Central memory CD8-positive, alpha-beta T cell (primary cell): ENCODE data around the gene MARK3.

Experiments
- ATAC-seq: fragments of 150-1000 bp; cut with Tn5 transposase; replicated peaks from 2 replicates; pipeline ENCODE4 v1.10.0; 2022; ENCODE audit warnings: mild to moderate bottlenecking, moderate FRiP score, moderate number of reproducible peaks; ENCODE audit not compliant: poor library complexity, severe bottlenecking; ENCODE audit errors: extremely low read depth
- DNase-seq, 2 donors: peaks; one replicate each; pipeline ENCODE4 v3.0.0; 2021; ENCODE audit warnings: low spot score in 2 of 2
- H3K27ac Mint-ChIP-seq: one replicate; pipeline ENCODE4 v1.8.0; 2022; ENCODE audit warnings: low read depth, mild to moderate bottlenecking, moderate library complexity, mixed read lengths
- H3K27me3 Mint-ChIP-seq: one replicate; pipeline ENCODE4 v1.8.0; 2022; ENCODE audit warnings: mixed read lengths
- H3K36me3 Mint-ChIP-seq: one replicate; pipeline ENCODE4 v1.8.0; 2022; ENCODE audit warnings: mild to moderate bottlenecking, moderate library complexity, mixed read lengths; ENCODE audit not compliant: insufficient read depth
- H3K4me1 Mint-ChIP-seq: one replicate; pipeline ENCODE4 v1.8.0; 2022; ENCODE audit warnings: mixed read lengths
- H3K4me3 Mint-ChIP-seq: one replicate; pipeline ENCODE4 v1.8.0; 2022; ENCODE audit warnings: mild to moderate bottlenecking, moderate library complexity, mixed read lengths
- H3K9me3 Mint-ChIP-seq: one replicate; pipeline ENCODE4 v1.8.0; 2022; ENCODE audit warnings: mixed read lengths

MARK3 gene

DNA sequence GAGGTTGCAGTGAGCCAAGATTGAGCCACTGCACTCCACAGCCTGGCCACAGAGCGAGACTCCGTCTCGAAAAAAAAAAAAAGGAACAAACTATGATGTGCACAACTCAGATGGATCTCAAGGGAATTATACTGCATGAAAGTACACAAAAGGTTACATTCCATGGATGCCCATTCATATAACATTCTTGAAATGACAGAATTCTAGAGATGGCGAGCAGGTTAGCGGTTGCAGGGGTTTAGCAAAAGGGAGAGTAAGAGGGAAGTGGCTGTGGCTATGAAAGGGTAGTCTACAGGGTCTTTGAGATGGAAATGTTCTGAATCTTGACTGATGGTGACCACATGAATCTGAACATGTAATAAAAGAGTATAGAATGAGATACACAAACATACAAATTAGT lies 87.7 kb downstream of the MARK3 start:
- H3K36me3 Mint-ChIP-seq, result peaks cover 68% of the 10 kb centered on the region
- peak overlapping the region; percentile 17 for H3K27ac Mint-ChIP-seq

GRCh38 chr14:103474893-103475292 lies 89.7 kb downstream of the MARK3 start:
- ATAC-seq (no peak), DNase-seq (no peak)
- H3K27ac Mint-ChIP-seq, result no peak overlapping the region
- no peak overlapping the region for H3K4me3 Mint-ChIP-seq
- no peaks in the 10 kb centered on the region for H3K4me1 Mint-ChIP-seq
- H3K9me3 Mint-ChIP-seq, result no peaks in the 10 kb centered on the region
- peaks cover 63% of the 10 kb centered on the region for H3K36me3 Mint-ChIP-seq
- no peaks in the 10 kb centered on the region for H3K27me3 Mint-ChIP-seq

More for the DNA sequence above, 87.7 kb downstream of the MARK3 start:
- H3K27me3 Mint-ChIP-seq, result no peaks in the 10 kb centered on the region
- H3K4me3 Mint-ChIP-seq, result no peak overlapping the region
- no peaks in the 10 kb centered on the region for H3K9me3 Mint-ChIP-seq
- DNase-seq (no peak), ATAC-seq (no peak)
- no peaks in the 10 kb centered on the region for H3K4me1 Mint-ChIP-seq

- no peaks in the 10 kb centered on the region for H3K9me3 Mint-ChIP-seq
- no peak overlapping the region for H3K27ac Mint-ChIP-seq
- no peaks in the 10 kb centered on the region for H3K27me3 Mint-ChIP-seq
- ATAC-seq (no peak), DNase-seq (no peak)
- H3K4me1 Mint-ChIP-seq, result peaks cover 7% of the 10 kb centered on the region
- no peak overlapping the region for H3K4me3 Mint-ChIP-seq
- H3K36me3 Mint-ChIP-seq, result peaks cover 58% of the 10 kb centered on the region
These were observed 90.8 kb downstream of the MARK3 start for GRCh38 chr14:103476065-103476464.

- no peak overlapping the region for H3K4me3 Mint-ChIP-seq
- peaks cover 59% of the 10 kb centered on the region for H3K36me3 Mint-ChIP-seq
- H3K27ac Mint-ChIP-seq, result no peak overlapping the region
- ATAC-seq (no peak), DNase-seq (no peak)
- no peaks in the 10 kb centered on the region for H3K27me3 Mint-ChIP-seq
- no peaks in the 10 kb centered on the region for H3K9me3 Mint-ChIP-seq
- peaks cover 7% of the 10 kb centered on the region for H3K4me1 Mint-ChIP-seq
These were observed 91.4 kb downstream of the MARK3 start for GRCh38 chr14:103476631-103477030.

DNA sequence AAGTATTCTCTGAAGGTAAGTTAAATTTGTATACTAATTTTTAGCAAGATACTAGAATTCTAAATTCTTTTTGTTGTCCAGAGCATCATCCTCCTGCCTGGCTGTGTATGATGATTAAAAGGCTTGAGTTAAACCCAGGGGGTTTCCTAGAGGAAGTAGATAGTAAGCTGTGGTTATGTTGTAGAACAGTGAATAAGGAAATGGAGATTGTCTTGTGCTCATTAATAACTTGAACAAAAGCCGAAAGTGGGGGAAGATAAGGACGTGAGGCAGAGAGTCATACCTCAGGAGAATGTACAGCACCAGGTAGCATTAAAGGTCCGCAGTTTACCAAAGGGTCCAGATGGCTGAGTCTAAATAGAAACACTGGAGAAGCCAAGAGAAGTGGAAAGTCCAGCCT lies 95.4 kb downstream of the MARK3 start:
- Mint-ChIP-seq H3K27ac (peak overlapping the region; percentile 2), H3K4me1 (peaks cover 7% of the 10 kb centered on the region), H3K36me3 (peaks cover 56% of the 10 kb centered on the region), H3K9me3 (no peaks in the 10 kb centered on the region), H3K27me3 (no peaks in the 10 kb centered on the region), H3K4me3 (no peak overlapping the region)
- ATAC-seq (peak; percentile 67), DNase-seq (no peak)

GRCh38 chr14:103483600-103483999 lies 98.4 kb downstream of the MARK3 start:
- H3K27me3 Mint-ChIP-seq, result no peaks in the 10 kb centered on the region

GRCh38 chr14:103485504-103485903 lies 100.3 kb downstream of the MARK3 start:
- Mint-ChIP-seq H3K4me1 (peaks cover 5% of the 10 kb centered on the region), H3K36me3 (peaks cover 45% of the 10 kb centered on the region), H3K27ac (no peak overlapping the region), H3K9me3 (no peaks in the 10 kb centered on the region), H3K27me3 (no peaks in the 10 kb centered on the region), H3K4me3 (no peak overlapping the region)
- DNase-seq (no peak), ATAC-seq (no peak)

More at GRCh38 chr14:103483600-103483999, 98.4 kb downstream of the MARK3 start:
- H3K27ac Mint-ChIP-seq, result no peak overlapping the region
- peaks cover 7% of the 10 kb centered on the region for H3K4me1 Mint-ChIP-seq
- peaks cover 48% of the 10 kb centered on the region for H3K36me3 Mint-ChIP-seq
- ATAC-seq (no peak), DNase-seq (no peak)
- no peaks in the 10 kb centered on the region for H3K9me3 Mint-ChIP-seq
- H3K4me3 Mint-ChIP-seq, result no peak overlapping the region

DNA sequence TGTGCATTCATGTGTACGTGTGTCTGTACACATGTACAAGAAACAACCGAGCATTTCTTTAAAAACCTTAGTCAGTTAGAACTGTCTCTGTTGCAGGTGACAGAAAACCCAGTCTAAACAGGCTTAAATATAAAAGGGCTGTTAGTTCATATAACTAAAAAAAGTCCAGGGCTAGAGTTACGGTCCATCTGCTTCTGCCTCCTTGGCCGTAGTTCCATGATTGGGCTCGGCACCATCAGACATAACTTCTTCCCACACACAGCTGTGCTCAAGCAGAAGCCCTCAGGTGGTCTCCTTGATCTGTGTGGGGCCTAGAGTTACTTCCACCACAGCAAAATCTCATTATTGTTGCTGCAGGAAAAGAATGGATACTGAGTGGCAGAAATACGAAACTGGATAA lies 102.9 kb downstream of the MARK3 start:
- no peak overlapping the region for H3K27ac Mint-ChIP-seq
- H3K4me1 Mint-ChIP-seq, result no peaks in the 10 kb centered on the region
- no peaks in the 10 kb centered on the region for H3K9me3 Mint-ChIP-seq
- ATAC-seq (no peak), DNase-seq (no peak)
- no peak overlapping the region for H3K4me3 Mint-ChIP-seq
- no peaks in the 10 kb centered on the region for H3K27me3 Mint-ChIP-seq
- H3K36me3 Mint-ChIP-seq, result peaks cover 38% of the 10 kb centered on the region

GRCh38 chr14:103488960-103489359 lies 103.7 kb downstream of the MARK3 start:
- ATAC-seq (no peak), DNase-seq (no peak)
- Mint-ChIP-seq H3K27me3 (no peaks in the 10 kb centered on the region), H3K4me3 (no peak overlapping the region), H3K27ac (peak overlapping the region; percentile 54), H3K4me1 (no peaks in the 10 kb centered on the region), H3K36me3 (peaks cover 42% of the 10 kb centered on the region), H3K9me3 (no peaks in the 10 kb centered on the region)

GRCh38 chr14:103489621-103490020 lies 104.4 kb downstream of the MARK3 start:
- Mint-ChIP-seq H3K27ac (peak overlapping the region; percentile 54), H3K4me3 (no peak overlapping the region), H3K27me3 (no peaks in the 10 kb centered on the region), H3K4me1 (no peaks in the 10 kb centered on the region), H3K36me3 (peaks cover 47% of the 10 kb centered on the region), H3K9me3 (no peaks in the 10 kb centered on the region)
- DNase-seq (no peak), ATAC-seq (no peak)

- peaks cover 58% of the 10 kb centered on the region for H3K36me3 Mint-ChIP-seq
These were observed 106.5 kb downstream of the MARK3 start for GRCh38 chr14:103491691-103492090.

GRCh38 chr14:103492156-103492925 lies 107.1 kb downstream of the MARK3 start:
- ATAC-seq (no peak), DNase-seq (no peak)
- H3K27ac Mint-ChIP-seq, result no peak overlapping the region
- H3K9me3 Mint-ChIP-seq, result no peaks in the 10 kb centered on the region
- peaks cover 60% of the 10 kb centered on the region for H3K36me3 Mint-ChIP-seq
- no peak overlapping the region for H3K4me3 Mint-ChIP-seq
- no peaks in the 10 kb centered on the region for H3K4me1 Mint-ChIP-seq
- no peaks in the 10 kb centered on the region for H3K27me3 Mint-ChIP-seq

More at GRCh38 chr14:103491691-103492090, 106.5 kb downstream of the MARK3 start:
- Mint-ChIP-seq H3K4me1 (no peaks in the 10 kb centered on the region), H3K27ac (no peak overlapping the region), H3K4me3 (no peak overlapping the region), H3K9me3 (no peaks in the 10 kb centered on the region), H3K27me3 (no peaks in the 10 kb centered on the region)
- no peak for DNase-seq
- ATAC-seq, result no peak

- no peak overlapping the region for H3K4me3 Mint-ChIP-seq
- H3K27me3 Mint-ChIP-seq, result no peaks in the 10 kb centered on the region
- no peak for DNase-seq
- ATAC-seq, result no peak
- no peak overlapping the region for H3K27ac Mint-ChIP-seq
- peaks cover 62% of the 10 kb centered on the region for H3K36me3 Mint-ChIP-seq
- H3K4me1 Mint-ChIP-seq, result peaks cover 10% of the 10 kb centered on the region
- H3K9me3 Mint-ChIP-seq, result no peaks in the 10 kb centered on the region
These were observed 110.6 kb downstream of the MARK3 start for GRCh38 chr14:103495854-103496253.
